Cortex of kidney (tissue), 1 donor: ENCODE measurements around the gene HHIP.

Experiments
- DNase-seq: peaks from one replicate; lab custom pipeline; 2025; lab: John Stamatoyannopoulos, UW

Gene HHIP

DNA sequence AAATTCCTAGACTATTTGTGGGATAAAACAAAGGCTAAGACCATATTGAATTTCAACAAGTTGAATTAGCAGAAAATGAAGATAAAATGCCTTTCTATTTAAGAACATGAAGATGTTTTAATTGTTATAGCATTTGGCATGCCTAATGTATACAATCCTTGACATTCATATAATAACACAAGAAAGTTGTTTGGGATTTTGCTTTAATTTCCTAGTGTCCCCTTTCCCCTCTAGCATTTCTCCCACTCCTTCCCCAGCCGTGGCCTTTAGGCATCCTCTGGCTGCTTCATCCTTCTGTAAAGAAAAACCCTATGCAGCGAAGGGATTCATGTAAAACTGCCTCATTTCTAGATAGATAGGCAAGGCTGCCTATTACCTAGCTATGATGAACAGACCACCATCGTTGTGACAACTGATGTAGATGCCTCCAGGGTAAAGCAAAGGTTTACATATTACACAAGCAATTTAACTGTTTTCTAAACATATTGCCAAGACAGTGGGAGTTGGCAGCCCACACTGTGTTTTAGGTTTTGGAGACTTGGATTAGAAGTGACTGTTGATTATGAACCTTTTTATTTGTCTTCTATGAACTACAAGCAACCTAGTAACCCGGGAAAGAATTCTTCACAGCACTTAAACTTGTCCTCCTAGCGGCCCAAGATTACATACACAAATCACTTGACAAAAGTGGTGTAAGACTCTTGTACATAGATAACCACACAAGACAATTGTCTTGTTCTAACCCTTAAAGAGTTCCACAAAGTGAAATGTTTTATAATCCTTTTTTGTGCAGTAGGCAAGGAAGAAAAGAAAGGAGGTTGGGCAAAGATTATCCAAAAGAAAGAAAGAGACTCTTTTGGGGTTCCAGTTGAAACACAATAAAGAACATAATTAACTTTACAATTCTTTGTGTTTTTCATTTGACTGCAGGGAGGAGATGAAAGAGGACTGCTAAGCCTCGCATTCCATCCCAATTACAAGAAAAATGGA is 59.9 kb downstream of the HHIP start:
- no peak for DNase-seq

DNA sequence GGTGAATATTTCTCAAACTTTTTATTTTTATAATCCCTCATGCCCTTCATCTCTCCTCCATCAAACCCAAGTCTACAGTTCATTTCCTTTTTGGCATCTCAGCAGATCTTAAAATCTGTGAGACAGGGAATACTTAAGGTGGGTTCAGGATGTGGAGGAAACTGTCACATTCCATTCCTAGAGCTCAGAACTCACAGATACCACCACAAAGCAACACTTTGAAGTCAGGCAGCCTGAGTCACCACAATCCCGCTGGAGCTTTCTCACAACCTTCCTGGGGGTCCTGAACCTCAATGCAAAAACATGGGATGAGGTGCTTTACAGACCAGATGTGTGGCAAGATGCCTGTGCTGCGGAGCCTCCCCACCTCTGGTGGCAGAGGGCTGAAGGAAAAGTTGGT is 63.2 kb downstream of the HHIP start:
- DNase-seq: no peak

DNA sequence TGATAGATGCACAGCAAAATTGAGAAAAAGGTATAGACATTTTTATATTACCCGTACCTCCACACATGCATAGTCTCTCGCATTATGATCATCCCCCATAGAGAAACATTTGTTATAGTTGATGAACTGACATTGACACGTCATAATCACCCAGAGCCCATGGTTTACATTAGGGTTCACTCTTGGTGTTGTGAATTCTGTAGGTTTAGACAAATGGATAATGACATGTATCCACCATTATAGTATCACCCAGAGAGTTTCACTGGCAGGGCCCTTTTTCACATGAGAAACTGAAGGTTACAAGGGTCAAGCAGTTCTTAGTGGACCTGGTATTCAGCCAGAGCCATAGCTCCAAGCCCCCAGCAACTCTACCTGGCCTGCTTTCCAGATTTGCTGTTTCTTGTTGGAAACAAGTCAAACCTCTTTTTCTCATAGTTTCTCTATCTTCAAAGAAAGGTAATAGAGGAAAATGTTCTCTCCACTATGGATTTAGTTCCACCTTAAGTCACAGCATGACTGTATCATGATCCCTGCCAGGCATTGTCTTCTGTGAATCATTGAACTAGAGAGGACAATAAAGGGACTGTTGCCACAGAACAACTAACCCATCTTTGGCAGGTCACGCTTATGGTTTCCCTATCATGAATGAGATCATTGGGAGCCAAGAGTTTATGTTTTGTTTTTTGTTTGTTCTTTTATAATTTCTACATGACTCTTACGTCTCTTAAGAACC is 64.0 kb downstream of the HHIP start:
- no peak for DNase-seq

DNA sequence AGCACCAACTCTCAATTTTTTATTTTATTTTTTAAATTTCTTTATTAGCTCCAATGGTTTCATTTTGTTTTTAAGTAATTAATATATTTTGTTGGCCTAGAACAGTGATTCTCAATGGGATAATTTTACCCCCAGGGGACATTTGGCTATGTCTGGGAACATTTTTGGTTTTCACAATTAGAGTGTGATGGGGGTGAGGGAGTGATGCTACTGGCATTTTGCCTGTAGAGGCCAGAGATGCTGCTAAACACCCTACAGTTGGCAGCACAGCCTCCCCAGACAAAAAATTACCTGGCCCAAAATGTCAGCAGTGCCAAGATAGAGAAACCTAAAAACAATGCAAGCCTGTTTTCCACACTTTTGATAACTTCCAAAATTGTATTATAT is 64.6 kb downstream of the HHIP start:
- DNase-seq: no peak

DNA sequence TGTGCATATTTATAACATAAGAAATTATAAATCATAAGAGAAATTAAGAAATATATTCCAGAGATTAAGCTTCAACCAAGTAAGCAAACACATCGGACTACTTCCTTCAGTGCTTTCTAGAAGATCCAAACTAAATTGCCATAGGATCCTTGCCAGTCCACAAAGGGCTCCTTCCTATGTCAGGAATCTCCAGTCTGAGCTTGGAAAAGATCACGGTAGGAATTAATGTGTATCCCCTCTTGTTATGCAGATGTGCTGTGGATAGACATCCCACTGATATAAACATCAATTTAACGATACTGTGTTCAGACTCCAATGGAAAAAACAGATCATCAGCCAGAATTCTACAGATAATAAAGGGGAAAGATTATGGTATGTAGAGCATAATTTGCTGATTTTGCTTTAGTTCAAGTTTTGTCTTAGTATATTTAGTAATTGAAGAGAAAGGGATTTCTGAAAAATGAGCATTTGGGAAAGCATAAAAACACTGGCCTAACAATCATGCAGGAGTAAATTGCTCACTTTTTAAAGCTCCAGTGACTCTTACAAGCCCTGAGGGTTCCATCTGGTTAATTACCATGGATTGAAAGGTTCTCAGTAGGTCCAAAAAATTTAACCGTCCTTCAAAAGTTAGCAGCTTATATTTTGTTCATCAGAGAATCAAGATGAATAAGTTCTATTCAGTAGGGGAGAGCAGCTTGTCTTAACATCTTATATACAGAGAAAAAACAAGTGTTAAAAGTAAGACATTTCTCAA is 65.9 kb downstream of the HHIP start:
- DNase-seq: no peak

DNA sequence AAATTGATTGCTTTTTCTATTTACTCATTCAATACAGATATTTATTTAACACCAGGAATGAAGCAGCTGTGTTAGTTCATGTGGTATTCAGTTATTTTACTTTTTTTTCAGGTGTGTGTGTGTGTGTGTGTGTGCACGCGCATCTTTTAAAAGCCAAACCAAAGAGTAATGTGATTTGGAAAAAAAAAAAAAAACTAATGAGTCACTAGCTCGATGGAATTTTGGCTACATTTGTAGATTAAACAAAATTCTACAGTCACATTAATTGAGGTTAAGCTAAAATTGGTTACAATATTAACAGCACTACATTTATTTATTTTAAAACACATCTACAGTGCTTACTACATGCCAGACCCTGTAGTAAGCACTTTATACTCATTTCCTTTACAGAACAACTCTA is 66.8 kb downstream of the HHIP start:
- no peak for DNase-seq

DNA sequence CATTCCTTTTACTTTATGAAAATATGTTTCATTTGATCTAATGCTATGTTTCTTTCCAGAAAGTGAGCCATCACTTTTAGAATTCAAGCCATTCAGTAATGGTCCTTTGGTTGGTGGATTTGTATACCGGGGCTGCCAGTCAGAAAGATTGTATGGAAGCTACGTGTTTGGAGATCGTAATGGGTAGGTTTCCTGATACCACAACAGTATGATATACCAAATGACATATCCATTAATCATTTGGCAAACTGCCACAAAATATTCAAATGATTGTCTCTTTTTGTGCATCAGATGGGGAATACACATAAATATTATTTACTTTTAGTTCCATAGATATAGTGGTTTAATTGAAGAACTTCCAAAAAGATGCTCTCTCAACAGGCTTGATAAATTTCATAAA is 68.2 kb downstream of the HHIP start:
- DNase-seq: no peak

DNA sequence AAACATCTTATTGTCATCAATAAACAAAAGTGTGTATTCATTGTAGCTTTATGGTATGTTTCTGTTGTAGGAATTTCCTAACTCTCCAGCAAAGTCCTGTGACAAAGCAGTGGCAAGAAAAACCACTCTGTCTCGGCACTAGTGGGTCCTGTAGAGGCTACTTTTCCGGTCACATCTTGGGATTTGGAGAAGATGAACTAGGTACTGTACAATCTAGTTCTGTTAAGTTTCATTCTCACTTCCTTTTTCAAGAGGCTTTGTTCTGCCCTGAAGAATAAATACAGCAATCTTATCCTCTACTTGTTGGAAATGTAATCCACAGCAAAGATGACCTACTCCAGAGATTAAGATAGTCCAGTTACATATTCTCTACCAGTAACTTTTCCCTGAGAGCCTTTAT is 69.3 kb downstream of the HHIP start:
- no peak for DNase-seq

DNA sequence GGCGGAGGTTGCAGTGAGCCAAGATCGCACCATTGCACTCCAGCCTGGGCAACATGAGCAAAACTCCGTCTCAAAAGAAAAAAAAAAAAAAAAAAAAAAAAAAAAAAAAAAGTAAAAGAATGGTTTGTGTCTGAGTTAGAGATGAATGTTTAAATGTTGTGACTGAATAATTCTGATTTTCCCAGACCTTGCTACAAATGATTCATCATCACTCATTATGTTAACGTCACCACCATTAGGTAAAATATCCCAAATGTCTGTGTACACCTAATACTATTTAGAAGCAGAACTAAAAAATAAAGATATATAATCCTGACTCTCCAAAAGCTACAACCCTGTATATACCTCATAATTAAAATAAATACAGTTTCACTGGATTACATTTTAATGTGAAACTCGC is 70.8 kb downstream of the HHIP start:
- DNase-seq: no peak

DNA sequence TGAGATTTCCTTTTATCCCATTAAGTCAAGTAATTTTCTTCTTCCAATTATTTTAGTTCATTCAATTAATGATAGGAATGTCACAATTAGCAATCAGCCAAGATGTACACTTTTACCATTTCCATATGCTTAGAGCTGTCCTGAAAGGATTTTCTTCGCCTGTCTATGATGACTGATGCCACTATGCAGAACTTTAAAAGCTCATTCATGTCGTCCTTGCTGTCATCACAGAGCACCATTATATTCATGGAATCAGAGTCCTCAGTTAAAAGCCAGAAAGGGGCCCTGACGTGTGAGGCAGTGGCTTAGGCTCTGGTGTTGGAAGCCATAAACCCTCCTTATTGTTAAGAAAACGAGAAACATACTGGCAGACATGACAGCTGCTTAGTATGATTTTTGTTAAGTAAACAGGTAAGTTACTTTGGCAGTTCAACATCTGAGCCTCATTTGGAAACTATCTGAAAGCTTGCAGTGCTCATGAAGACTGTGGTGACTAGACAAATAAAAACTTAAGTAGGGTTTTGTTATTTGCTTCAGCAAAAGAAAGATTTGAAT is 73.1 kb downstream of the HHIP start:
- no peak for DNase-seq

DNA sequence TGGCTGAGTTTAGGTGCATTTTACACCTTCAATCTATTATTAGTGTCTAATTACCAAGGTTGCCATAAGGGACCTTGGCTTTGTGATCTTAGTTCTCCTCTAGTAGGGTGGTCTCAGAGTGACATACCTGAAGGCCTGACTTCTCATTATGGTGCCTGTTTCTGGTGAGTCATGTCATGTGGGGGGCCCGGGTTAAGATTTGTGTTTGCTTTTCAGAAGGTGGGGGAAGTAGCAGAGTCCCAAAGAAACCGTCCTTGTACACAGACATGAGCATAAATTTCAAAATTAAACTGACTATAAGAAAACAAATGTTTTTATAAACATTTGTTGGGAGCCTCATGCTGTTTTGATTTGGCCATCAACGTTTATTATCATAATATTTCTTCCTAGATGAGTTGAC is 74.5 kb downstream of the HHIP start:
- no peak for DNase-seq

DNA sequence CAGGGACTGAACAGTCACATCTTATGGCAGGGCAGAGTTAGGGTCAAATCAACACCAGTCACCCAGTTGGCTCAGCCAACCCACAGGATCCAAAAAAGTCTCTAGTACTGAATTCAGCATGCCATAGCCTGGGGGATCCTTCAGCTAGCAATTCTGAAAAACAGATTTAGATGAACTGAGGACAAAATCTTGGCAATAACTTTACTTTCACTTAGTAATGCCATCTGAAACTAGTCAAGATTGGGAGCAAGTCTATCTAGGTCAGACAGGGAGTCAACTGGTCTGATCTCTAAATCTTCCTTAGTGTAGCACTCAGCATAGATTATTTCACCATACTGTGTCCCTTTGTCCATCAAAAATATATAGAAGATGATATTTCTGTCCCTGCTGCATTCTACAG is 76.0 kb downstream of the HHIP start:
- no peak for DNase-seq

DNA sequence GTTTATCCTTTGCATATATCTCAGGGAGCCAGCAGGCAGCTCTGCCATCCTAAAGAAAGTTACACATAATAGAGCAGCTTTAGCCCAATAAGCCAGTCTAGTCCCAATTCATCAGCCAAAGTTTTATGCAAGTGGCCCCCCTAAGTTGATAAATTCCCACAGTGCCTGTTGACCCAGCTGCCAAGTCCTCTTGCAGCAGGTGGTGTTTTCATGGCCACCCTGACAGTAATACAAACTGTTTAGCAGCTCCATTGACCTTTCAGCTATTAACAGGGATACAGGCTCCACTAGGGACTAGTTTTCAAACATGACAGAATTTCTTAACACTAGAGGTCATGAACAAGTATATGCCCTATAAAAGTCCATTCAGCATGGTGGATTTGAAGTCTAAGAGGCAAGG is 77.5 kb downstream of the HHIP start:
- DNase-seq: no peak

DNA sequence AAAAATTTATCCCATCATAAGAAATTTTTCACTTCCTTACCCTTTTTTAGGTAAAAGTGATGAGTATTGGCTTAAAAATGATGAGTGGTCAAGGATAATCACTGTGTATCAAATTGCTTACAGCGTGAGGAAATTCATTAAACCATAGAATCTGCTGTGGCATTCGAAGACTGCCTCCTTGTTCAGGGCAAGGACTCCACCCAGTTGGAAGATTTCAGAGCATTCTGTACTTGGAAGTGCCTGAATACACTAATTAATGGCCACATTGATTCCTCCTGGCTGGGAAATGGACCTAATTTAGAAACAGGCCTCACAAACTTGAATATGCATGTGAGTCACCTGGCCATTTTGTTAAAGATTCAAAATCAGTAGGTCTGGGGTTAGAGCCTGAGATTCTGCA is 83.2 kb downstream of the HHIP start:
- DNase-seq: no peak

DNA sequence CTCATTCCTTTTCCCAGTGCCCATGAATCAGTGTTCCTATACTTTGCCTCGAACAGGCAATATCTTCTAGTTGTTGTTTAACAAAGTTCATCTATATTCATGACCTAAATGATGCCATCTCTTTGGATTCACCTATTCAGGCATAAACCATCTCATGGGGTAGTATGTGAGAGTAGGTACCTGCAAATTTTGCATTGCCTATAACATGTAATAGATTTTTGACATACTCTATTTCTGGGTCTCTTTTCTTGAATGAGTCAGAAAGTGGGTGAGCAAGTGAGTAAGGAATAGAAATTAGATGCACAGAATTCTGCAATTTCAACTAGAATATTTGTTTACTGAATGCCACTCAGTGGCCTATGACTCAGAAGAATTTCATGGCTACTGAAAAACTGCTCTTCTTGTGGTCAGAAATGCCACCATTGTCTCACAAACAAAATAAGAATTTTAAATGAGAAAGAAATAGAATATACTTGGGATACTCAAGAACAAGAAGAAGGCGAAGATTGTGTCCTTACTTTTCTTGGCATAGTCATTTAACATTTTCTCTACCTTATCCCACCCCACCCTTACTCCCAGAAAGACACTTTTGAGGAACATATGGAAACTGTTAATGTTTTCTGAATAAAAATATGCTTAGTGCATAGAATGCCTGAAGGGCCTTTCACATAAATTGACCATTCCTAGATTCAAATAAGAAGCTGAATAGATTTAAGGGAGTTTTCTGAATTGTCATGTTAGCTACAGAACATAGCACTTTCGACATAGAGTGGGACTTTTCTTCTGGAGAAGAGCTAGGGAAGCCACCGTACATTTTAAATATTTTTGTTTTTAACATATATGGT is 86.8 kb downstream of the HHIP start:
- DNase-seq: no peak

DNA sequence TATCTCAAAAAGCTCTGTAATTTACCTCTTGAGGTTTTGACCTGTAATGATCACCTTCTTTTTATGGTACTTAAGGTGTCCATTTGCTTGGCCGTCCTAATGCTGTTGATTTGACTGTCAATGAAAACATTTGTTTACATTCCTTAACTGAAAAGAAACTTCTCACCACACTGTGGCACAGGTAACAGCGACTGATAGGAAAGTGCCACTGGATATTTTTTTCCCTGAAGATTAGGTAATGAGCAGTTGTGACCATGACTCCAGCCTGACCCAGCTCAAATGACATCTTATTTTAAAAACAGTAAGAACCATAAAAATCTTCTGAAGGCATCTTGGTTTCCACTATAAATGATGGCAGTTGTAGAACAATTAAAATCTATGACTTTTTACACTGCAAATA is 87.6 kb downstream of the HHIP start:
- DNase-seq: no peak

DNA sequence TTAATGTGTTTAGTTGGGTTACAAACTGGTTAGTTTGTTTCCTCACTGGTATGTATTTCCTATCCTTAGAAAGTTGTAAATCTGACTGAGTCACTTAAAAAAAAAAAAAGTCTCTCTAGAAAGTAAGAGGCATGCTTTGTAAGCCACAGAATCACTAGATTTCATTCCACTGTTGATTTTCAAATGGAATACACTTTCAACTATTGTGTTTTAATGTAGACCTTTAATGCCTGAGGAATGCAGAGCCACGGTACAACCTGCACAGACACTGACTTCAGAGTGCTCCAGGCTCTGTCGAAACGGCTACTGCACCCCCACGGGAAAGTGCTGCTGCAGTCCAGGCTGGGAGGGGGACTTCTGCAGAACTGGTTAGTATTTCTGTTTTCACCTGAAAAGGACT is 88.6 kb downstream of the HHIP start:
- DNase-seq: no peak

DNA sequence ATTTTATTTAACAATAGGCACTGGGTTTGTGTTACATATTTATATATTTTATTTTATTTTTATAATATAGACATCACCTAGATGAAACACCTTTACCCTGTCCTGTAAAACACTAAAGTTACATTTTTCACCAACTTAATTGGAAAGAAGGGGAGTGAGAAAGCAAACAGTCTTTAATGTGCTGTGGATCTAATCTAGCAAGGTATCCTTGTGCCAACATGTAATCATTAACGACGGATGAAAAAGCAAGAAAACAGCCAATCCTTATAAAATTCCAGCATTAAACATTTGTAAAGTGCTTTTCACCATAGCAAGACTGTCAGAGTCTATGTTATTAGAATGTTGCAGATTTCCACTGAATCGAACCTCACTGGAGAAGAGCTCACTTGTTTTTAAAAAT is 92.7 kb downstream of the HHIP start:
- DNase-seq: no peak

DNA sequence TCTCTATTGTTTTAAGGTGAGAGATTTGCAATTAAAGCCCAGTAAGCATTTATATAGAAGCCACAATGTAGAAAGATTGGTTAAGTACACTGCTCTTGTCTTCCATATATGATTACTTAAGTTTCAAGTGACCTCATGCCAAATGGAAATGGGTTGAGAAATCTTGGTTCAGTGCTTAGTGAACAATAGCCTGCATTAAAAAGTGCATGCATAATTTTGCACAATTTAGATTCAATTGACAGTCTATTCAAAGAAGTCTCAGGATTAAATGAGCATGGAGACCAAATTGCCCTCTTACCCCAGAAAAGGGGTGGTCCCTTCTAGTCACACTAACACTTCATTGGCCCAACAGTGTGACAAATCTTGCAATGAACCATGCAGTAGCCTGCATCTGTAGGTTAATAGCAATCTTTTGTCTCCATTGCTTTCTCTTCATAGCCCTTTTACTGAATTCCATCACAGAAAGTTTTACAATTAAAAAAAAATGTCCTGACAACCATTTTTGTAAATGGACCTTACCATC is 93.6 kb downstream of the HHIP start:
- DNase-seq: no peak

DNA sequence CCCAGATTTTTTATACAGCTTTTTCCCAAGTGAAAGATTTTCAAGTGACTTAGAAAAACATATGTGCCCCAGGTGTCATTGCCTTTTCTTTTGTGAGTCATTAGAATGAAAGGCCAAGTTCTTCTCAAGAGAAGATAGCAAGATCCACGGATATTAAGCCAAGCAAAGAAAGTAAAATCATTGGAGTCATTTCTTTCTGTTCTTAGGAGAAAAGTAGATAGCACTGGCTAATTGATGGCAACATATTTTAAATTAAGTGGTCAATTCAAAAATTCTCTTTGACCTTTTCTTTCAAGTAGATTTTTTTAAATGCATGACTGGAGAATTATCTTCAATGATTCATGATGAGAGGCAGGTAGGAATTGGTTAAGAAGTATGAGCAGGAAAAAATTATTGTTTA is 94.4 kb downstream of the HHIP start:
- no peak for DNase-seq
